Raji (cell line): ENCODE measurements around the gene BEST3.

Source experiments
- POLR2A ChIP-seq: IDR thresholded peaks from 2 replicates; pipeline ENCODE4 v1.6.1; 2011; ENCODE audit warnings: low read depth, low read length, control low read depth; ENCODE audit not compliant: insufficient read depth

BEST3 gene

GRCh38 chr12:69698769-69699540 lies at the start of gene BEST3:
Gene BEST3, minus strand, starts transcription at chr12:69699303. Its CDS starts 1,505 bp downstream, at chr12:69697798.
- TF ChIP-seq POLR2A, result no peak

DNA sequence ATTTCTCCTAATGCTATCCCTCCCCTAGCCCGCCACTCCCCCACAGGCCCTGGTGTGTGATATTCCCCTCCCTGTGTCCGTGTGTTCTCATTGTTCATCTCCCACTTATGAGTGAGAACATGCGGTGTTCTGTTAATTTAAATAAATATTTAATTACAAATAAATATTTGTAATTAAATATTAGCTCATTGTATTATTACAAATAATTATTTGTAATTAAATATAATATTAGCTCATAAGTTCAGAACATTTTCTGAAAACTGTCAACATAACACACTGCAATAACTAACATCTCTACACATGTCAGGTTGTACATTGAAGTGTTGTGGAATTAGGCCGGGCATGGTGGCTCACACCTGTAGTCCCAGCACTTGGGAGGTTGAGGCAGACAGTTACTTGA lies 45.0 kb upstream of the BEST3 start:
- TF ChIP-seq POLR2A, result no peak

- peak; percentile 59; the same call in 1 of the 2 replicates for TF ChIP-seq POLR2A
These were observed 40.4 kb upstream of the BEST3 start for GRCh38 chr12:69739287-69740191.

- peak; percentile 78 for TF ChIP-seq POLR2A
These were observed 39.5 kb upstream of the BEST3 start, which contains the start of gene RAB3IP for GRCh38 chr12:69738351-69739286. Gene RAB3IP, plus strand, starts transcription at chr12:69738860. Its CDS starts 16,549 bp downstream, at chr12:69755409.

DNA sequence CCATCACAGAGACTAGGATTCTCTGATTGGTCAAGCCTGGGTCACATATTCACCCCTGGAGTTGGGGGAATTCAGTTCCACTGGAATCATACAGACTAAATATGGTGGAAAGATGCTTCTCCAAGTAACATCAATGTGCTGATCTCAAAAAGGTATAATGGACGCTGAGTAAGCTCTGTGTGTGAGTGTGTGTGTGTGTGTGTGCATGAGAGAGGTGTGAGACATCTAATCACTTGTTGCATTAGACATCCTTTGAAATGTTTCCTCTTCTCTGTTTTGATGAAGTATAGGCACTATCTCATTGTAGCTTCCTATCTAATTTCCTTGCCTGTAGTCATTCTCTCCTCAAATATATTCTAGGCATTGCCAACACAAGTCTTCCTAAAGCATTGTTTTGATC lies 34.5 kb upstream of the BEST3 start:
- TF ChIP-seq POLR2A, result no peak

DNA sequence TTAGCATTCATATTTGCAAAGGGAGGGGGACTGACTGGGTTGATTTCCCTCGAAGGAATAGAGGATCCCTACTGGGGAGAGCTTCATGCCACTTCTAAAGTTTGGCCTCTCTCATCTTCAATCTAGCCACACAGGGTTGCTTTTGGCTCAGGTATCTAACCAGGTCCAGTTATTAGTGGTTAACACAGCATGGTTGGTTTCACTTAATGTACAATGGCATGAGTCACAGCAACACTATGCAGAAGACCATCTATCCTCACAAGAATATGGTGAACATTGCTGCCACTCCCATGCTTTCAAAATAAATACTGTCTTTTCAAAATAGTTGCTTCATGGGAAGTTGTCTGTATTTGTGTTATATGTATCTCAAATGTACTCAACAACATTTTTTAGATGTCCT lies 33.0 kb upstream of the BEST3 start:
- TF ChIP-seq POLR2A, result no peak

DNA sequence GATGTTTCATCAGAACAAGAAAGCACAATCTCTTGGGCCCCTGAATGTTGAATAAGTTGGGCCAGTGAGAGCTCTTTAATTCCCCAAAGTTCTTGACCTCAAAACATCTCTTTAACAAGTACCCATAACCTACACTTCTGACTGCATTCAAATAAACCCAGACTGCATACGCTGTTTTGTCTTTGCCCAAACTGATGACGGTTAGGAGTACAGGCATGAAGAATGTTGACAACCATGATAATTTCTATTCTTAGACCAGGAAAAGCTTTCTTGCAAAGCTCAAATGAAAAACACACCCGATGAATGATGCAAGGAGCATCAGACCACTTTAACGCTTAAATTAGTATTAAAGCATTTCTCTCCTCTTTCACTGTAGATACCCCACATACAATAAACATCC lies 27.8 kb upstream of the BEST3 start:
- TF ChIP-seq POLR2A, result no peak

DNA sequence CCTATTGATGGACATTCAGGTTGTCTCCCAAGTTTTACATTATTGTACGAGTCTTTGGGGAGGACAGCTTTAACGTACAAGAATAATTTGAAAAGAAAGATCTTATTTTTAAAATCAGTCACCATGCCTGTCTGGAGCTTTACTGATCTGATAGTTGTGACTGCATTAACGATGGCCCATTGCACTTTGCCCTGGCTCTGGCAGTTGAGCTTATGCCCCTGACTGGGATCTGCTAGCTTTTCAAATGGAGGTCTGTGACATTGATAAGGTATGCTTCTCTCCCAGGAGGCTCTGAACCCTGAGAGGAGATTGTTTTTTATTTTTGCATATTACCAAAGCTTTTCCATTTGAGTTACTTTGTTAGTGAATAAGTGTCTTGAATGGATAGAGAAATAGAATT lies 21.6 kb upstream of the BEST3 start:
- TF ChIP-seq POLR2A, result no peak

GRCh38 chr12:69719336-69720316 lies 20.5 kb upstream of the BEST3 start:
- TF ChIP-seq POLR2A, result no peak

DNA sequence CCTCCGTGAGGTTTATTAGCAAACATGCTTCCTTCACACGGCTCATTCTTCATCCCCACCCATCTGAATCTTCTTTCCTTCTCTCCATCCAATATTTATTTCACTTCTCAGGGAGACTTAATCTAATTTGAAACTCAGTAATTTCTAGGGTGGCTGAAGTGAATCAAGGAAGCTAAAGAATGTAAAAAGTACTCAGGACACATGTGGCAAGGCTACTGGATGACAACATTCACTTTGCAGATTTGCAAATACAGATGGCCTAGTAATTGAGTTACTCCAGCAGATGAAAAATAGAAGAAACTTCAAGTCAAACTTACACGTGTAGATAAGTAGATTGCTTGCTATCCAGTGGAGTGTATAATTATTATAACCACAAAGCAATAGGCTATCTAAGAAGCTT lies 15.4 kb upstream of the BEST3 start:
- no peak for TF ChIP-seq POLR2A

- TF ChIP-seq POLR2A, result no peak
These were observed 13.7 kb upstream of the BEST3 start for GRCh38 chr12:69712826-69713225.

- TF ChIP-seq POLR2A, result no peak
These were observed 9.5 kb upstream of the BEST3 start for GRCh38 chr12:69708649-69709048.

DNA sequence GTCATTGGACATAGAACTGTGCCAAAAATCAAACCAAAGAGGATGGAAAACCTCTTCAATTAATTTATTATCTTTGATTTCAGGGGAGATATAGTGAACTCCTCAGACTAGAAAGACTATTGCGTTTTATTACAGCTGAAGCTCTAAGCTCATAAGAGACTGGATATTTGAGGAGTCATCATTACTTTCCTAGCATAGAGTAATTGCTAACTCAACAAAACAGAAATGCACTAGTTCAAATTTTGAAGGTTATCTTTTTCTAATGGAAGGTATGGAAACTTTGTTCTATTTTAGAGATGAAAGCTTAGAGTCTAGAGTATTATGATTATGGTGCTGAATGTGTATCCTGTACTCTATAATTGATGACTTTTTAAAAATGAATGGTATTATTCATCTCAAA lies 5.3 kb upstream of the BEST3 start:
- TF ChIP-seq POLR2A, result no peak

- TF ChIP-seq POLR2A, result no peak
These were observed 4.1 kb upstream of the BEST3 start for GRCh38 chr12:69703146-69703642.

DNA sequence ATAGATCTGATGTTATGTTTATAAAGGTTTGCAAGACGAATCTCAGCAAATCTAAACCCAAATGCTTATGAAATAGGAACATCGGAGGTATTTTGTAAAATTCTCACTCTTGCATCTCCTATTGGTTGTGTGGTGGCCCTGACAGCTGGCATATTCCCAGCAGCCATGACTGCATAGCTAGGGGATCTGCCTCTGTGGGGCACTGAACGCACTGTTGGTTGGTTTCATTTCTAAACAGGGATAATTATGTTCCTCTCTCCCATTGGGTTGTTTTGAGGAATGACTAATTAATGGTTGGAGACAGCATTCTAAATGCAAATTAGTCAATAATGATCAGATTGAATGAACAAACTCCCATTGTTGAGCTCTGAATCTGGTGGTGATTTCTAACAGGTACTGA lies 2.7 kb upstream of the BEST3 start:
- TF ChIP-seq POLR2A, result no peak
